LNCaP clone FGC (cell line): Measurements from ENCODE around the gene RHOT2.

Experiments used
- DNase-seq: peaks from one replicate; pipeline ENCODE4 v3.0.0-alpha.2; 2011; ENCODE audit warnings: low read depth
- H3K4me3 ChIP-seq: 2 replicates; pipeline ENCODE4 v1.5.1; 2011; ENCODE audit warnings: mild to moderate bottlenecking, low read depth, low read length, control low read depth
- TF ChIP-seq, protein P1 (sequence below): IDR thresholded peaks from 2 replicates; pipeline ENCODE4 v1.5.1; 2012; ENCODE audit warnings: mild to moderate bottlenecking; ENCODE audit not compliant: control insufficient read depth, insufficient read depth; ENCODE audit errors: extremely low read depth

The RHOT2 gene

DNA sequence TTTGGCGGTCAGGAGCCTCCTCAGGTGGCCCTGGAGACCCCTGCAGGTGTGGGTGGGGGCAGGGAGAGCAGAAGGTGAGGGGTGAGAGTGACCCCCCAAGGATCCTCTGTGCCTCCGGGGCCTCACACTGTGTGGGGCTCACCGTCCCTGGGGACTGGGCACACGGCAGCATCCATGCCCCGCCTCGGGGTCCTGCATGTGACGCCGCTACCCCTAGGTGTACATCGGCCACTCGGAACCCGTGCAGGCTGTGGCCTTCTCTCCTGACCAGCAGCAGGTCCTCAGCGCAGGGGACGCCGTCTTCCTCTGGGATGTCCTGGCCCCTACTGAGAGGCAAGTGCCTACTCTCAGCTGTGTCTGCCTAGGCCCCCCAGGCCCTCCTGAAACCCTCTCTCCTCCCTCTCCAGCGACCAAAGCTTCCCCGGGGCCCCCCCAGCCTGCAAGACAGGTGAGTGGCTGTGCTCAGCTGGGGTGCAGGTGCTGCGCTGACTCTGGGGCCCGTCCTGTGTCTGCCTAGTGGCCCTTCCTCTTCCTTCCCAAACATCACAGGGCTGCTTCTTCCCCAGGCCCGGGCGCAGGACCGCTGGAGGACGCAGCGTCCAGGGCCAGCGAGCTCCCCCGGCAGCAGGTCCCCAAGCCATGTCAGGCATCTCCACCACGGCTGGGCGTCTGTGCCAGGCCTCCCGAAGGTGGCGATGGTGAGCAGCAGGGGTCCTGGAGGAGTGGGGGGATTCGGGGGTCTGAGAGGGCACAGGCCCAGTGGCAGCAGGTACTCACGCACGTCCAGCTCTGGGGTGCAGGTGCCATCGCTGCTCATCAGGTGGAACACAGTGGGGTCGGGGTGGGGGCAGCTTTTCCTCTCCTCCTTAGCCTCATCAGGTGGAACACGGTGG is 9.0 kb upstream of the RHOT2 start:
- TF ChIP-seq, protein P1, sequence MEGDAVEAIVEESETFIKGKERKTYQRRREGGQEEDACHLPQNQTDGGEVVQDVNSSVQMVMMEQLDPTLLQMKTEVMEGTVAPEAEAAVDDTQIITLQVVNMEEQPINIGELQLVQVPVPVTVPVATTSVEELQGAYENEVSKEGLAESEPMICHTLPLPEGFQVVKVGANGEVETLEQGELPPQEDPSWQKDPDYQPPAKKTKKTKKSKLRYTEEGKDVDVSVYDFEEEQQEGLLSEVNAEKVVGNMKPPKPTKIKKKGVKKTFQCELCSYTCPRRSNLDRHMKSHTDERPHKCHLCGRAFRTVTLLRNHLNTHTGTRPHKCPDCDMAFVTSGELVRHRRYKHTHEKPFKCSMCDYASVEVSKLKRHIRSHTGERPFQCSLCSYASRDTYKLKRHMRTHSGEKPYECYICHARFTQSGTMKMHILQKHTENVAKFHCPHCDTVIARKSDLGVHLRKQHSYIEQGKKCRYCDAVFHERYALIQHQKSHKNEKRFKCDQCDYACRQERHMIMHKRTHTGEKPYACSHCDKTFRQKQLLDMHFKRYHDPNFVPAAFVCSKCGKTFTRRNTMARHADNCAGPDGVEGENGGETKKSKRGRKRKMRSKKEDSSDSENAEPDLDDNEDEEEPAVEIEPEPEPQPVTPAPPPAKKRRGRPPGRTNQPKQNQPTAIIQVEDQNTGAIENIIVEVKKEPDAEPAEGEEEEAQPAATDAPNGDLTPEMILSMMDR = no peak
- no peak for DNase-seq

DNA sequence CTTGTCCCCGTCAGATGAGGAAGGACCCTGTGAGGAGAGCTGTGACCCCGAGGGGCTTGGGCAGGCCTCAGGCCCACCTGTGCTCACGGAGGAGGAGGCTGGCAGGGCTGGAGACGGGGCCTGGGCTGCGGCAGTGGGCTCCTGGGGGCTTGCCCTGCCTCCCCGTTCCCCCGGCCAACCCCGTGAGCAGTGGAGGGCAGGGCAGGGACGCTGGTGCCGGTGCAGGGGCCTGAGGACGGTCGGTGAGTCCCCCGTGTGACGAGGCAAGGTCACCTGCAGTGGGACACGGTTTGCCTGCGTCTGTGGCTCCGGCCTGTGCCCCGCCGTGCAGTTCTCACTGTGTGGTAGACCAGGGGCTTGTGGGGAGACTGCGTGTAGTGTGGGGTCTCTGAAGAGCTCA is 8.3 kb upstream of the RHOT2 start:
- TF ChIP-seq, protein P1 = no peak
- no peak overlapping the region for H3K4me3 ChIP-seq
- no peak for DNase-seq

More for the DNA sequence above, 9.0 kb upstream of the RHOT2 start:
- H3K4me3 ChIP-seq = no peak overlapping the region

DNA sequence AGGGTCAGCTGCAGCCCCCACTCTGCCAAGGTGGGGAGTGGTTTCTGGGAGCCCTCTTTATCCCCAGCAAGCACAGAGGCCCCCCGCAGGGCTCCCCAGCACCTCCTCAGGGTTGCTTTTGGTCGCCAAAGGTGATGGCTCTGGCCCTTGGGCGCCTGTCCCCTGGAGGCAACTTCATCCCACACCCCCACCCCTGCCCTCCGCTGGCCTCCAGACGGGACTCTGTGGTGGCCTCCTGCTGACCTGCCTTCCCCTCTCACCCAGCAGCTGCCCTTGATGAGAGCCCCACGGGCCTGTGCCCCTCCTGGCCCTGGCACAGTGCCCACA is 7.8 kb upstream of the RHOT2 start:
- DNase-seq = no peak
- no peak overlapping the region for H3K4me3 ChIP-seq
- TF ChIP-seq, protein P1 = no peak

DNA sequence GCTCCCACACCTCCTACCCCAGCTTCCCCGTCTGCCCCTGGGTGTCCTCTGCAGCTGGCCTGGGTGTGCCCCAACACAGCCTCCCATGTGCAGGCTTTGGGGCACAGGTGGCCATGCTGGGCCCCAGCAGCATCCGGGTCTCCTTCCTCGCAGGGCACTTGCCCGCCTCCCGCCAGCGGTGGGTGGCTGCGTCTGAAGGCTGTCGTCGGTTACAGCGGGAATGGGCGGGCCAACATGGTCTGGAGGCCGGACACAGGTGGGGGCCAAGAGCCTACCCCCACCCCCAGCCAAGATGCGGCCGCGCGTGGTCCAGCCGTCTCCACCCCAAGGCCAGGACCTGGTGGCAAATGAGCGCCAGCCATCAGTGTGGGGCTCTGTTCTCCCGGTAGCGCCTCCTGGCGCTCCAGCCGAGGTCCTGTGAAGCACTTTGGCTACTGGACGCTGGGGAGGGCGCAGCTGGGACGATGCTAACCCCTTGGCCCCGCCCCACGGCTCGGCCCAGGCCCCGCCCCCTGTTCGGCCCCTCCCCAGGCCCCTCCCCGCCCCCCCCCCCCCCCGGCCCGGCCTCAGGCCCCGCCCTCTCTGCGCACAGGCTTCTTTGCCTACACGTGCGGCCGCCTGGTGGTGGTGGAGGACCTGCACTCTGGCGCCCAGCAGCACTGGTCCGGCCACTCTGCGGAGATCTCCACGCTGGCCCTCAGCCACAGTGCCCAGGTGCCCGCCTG is 7.3 kb upstream of the RHOT2 start:
- DNase-seq = peak; percentile 83

DNA sequence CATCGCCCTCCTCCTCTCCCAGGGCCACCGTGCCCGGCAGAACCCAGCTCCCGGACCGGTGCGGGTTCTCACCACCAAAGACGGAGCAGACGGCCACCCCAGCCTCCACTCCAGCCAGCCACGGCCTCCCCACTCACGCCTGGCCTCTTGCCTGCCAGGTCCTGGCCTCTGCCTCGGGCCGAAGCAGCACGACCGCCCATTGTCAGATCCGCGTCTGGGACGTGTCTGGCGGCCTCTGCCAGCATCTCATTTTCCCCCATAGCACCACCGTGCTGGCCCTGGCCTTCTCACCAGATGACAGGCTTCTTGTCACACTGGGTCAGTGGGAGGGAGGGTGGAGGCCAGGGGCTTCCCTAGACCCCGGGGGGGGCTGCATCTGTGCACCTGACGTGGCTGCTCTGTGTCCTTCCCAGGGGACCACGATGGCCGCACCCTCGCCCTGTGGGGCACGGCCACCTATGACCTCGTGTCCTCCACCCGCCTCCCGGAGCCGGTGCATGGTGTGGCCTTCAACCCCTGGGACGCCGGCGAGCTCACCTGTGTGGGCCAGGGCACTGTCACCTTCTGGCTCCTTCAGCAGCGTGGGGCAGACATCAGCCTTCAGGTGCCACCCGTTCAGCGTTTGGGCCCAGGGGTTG is 6.6 kb upstream of the RHOT2 start:
- TF ChIP-seq, protein P1 = no peak
- no peak for DNase-seq
- peak overlapping the region; percentile 46 for H3K4me3 ChIP-seq

More for the DNA sequence above, 7.3 kb upstream of the RHOT2 start:
- TF ChIP-seq, protein P1 = peak; percentile 71
- peak overlapping the region; percentile 46 for H3K4me3 ChIP-seq

DNA sequence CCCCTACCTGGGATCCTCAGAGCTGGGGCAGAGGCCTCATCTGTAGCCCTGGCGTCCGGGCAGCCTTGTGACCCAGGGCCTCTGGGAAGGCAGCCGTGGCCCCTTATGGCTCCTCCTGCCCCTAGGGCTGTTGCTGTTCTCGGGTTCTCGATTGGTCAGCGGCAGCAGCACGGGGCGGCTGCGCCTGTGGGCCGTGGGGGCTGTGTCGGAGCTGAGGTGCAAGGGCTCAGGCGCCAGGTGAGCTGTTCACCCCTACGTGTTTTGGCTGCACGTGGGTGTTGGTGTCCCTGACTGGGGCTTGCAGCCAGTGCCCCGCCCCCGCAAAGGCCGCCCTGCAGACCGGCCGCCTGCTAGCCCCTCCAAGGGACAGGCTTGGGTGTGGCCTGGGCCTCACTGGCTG is 5.8 kb upstream of the RHOT2 start:
- H3K4me3 ChIP-seq = no peak overlapping the region
- TF ChIP-seq, protein P1 = no peak

More for the DNA sequence above, 5.8 kb upstream of the RHOT2 start:
- DNase-seq = no peak
